ENCODE results near the gene OR10C1.

OR10C1 gene

GRCh38 chr6:29488874-29489273, 49.8 kb downstream of the OR10C1 start:
- Mint-ChIP-seq H3K36me3 (no peaks in the 10 kb centered on the region), H3K4me1 (no peaks in the 10 kb centered on the region), H3K9me3 (no peaks in the 10 kb centered on the region), H3K4me3 (no peak overlapping the region), H3K27ac (no peak overlapping the region), H3K27me3 (peaks cover 1% of the 10 kb centered on the region)
- CTCF ChIA-PET, result no interaction called here
- no peak for DNase-seq

- peaks cover 5% of the 10 kb centered on the region for H3K27me3 Mint-ChIP-seq
- no peaks in the 10 kb centered on the region for H3K4me1 Mint-ChIP-seq
- H3K9me3 Mint-ChIP-seq, result no peaks in the 10 kb centered on the region
- no peak overlapping the region for H3K27ac Mint-ChIP-seq
- no peaks in the 10 kb centered on the region for H3K36me3 Mint-ChIP-seq
- CTCF ChIA-PET, result no interaction called here
- no peak overlapping the region for H3K4me3 Mint-ChIP-seq
- no peak for DNase-seq
Observed at GRCh38 chr6:29489286-29489685, 50.2 kb downstream of the OR10C1 start.

GRCh38 chr6:29490055-29490454, 50.9 kb downstream of the OR10C1 start:
- CTCF ChIA-PET, result no interaction called here
- Mint-ChIP-seq H3K4me1 (no peaks in the 10 kb centered on the region), H3K36me3 (no peaks in the 10 kb centered on the region), H3K4me3 (no peak overlapping the region), H3K9me3 (no peaks in the 10 kb centered on the region), H3K27me3 (peaks cover 5% of the 10 kb centered on the region), H3K27ac (no peak overlapping the region)
- no peak for DNase-seq

- Mint-ChIP-seq H3K36me3 (no peaks in the 10 kb centered on the region), H3K4me3 (no peak overlapping the region), H3K27me3 (peaks cover 5% of the 10 kb centered on the region), H3K9me3 (no peaks in the 10 kb centered on the region), H3K27ac (no peak overlapping the region), H3K4me1 (no peaks in the 10 kb centered on the region)
- DNase-seq, result no peak
- CTCF ChIA-PET, result no interaction called here
Observed at GRCh38 chr6:29490552-29490951, 51.4 kb downstream of the OR10C1 start.

Data from activated naive CD4-positive, alpha-beta T cell treated with anti-CD3 and anti-CD28 coated beads, Interleukin-2, amount 10 ng/mL, durations not matched to agents 7 days and 5 days (primary cell).